ENCODE results near the gene LARGE1.

LARGE1 gene

DNA sequence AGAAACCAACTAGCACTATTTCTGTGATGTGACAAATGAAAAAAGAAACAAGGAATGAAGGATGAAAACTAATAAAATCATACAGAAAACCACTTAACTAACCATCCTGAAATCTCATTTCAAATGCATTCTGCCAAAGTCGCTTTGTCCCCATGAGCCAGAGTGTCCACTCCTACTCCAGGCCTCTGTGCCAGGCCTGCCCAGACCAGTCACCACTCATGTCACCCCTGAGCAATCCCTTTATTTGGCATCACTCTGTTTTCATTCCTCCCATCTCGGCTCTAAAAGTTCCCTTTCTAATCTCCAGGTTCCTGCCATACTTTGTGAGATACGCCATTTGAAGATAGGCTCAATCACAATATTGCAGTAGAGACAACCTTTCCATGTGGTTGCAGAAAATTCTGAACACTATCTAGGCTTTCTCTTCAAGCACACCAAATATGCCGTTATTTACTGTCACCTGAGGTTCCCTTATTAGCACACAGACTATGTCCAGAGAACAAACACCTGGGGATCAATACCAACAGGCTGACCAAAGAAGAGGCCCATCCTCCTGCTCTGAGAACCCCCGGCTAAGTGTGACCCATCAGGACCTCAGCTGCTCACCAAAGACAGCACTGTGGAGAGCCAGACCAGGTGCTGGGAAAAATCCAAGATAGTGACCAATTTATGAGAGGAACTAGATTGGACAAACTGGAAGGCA is 202.4 kb downstream of the LARGE1 start:
- Histone ChIP-seq H3K36me3 (replicated peaks) (no peaks in the 10 kb centered on the region), H3K27ac (no peak overlapping the region), H3K4me3 (ENCODE audit: low read depth, low read length) (no peak overlapping the region), H3K27me3 (replicated peaks) (no peaks in the 10 kb centered on the region)
- DNase-seq = no peak
- TF ChIP-seq, protein P1, sequence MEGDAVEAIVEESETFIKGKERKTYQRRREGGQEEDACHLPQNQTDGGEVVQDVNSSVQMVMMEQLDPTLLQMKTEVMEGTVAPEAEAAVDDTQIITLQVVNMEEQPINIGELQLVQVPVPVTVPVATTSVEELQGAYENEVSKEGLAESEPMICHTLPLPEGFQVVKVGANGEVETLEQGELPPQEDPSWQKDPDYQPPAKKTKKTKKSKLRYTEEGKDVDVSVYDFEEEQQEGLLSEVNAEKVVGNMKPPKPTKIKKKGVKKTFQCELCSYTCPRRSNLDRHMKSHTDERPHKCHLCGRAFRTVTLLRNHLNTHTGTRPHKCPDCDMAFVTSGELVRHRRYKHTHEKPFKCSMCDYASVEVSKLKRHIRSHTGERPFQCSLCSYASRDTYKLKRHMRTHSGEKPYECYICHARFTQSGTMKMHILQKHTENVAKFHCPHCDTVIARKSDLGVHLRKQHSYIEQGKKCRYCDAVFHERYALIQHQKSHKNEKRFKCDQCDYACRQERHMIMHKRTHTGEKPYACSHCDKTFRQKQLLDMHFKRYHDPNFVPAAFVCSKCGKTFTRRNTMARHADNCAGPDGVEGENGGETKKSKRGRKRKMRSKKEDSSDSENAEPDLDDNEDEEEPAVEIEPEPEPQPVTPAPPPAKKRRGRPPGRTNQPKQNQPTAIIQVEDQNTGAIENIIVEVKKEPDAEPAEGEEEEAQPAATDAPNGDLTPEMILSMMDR (IDR thresholded peaks at IDR 0.05; ENCODE audit: low read depth, low read length, missing control alignments) = no peak
- in situ Hi-C loops (cut with HindIII; ENCODE audit: low pct_ligation_motif_present, low sequenced_read_pairs) = no loop called here

DNA sequence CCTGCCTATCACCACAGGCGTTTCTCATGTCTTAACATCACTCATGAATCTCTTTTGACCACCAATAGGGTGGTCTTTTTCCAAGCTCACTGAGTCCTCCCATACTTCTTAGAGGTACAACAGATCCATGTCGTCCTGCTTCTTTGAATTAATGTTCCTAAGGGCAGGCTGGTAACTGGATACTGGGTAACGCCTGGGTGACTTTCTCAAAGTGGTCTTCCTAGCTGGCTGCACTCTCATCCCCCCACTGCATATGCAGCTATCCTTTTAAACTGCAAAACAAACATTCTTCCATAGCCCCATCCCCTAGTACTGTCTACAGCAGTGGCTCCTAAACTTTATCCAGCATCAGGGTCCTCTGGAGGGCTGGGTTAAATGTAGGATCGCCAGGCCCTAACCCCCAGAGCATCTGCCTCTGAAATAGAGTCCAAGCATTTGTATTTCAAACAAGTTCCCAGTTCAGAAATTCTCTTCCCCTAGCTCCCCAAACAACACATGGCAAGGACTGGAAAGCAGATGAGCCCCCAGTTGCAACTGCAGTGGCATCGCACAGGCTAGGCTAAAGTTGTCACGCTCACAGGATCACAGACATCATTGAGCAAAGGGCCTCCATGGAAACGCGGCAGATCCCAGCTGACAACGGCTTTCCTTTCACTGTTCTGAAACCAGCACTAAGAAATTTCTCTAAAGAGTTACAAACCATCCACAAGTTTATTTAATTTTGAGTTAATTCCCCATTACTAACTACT is 204.9 kb downstream of the LARGE1 start:
- Histone ChIP-seq H3K27me3 (replicated peaks) (no peaks in the 10 kb centered on the region), H3K27ac (no peak overlapping the region), H3K36me3 (replicated peaks) (no peaks in the 10 kb centered on the region), H3K4me3 (ENCODE audit: low read depth, low read length) (no peak overlapping the region)
- in situ Hi-C loops (cut with HindIII; ENCODE audit: low pct_ligation_motif_present, low sequenced_read_pairs) = no loop called here
- TF ChIP-seq, protein P1 (IDR thresholded peaks at IDR 0.05; ENCODE audit: low read depth, low read length, missing control alignments) = no peak
- no peak for DNase-seq

DNA sequence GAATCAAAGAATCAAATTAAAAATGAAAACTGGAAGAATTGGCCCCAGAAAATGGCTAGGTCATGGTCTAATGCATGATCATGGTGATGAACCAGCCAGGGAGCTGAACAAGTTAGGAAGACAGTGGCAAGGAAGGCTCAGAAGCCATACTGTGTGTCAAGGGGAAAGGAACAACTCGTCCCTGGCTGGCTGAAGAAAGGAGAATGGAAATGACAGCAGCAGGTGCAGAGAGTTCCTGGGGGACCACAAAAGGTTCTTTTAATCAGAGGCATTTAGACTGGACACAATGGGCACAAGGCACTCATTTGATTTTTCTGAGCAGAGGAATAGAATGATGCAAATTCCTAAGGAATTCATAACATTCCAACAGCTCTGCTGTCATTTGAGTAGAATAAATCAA is 209.9 kb downstream of the LARGE1 start:
- DNase-seq = no peak
- no peaks in the 10 kb centered on the region for H3K27me3 ChIP-seq (replicated peaks)
- in situ Hi-C loops (cut with HindIII; ENCODE audit: low pct_ligation_motif_present, low sequenced_read_pairs) = no loop called here
- H3K36me3 ChIP-seq (replicated peaks) = no peaks in the 10 kb centered on the region
- H3K27ac ChIP-seq = no peak overlapping the region
- no peak overlapping the region for H3K4me3 ChIP-seq (ENCODE audit: low read depth, low read length)
- TF ChIP-seq, protein P1 (IDR thresholded peaks at IDR 0.05; ENCODE audit: low read depth, low read length, missing control alignments) = no peak

DNA sequence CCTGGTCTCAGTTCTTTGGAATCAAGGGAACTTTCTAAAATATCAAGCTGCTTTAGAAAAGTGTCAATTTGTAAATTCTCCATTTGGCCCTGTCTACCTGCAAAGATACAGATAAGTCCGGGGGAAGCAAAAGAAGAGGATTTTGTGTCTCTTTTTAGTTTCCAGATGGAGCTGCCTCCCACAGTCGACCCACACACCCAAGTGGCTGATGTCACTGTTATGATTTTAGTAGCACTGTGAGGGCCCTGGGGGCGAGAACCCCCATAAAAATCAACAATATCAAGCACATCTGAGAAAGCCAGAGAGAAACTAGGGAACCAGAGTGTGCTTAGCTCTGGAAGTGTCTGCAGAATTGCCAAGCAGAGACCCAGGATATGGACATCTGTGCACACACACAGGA is 212.7 kb downstream of the LARGE1 start:
- H3K27ac ChIP-seq = no peak overlapping the region
- H3K36me3 ChIP-seq (replicated peaks) = no peaks in the 10 kb centered on the region
- DNase-seq = no peak
- H3K27me3 ChIP-seq (replicated peaks) = no peaks in the 10 kb centered on the region
- TF ChIP-seq, protein P1 (IDR thresholded peaks at IDR 0.05; ENCODE audit: low read depth, low read length, missing control alignments) = no peak
- H3K4me3 ChIP-seq (ENCODE audit: low read depth, low read length) = no peak overlapping the region
- in situ Hi-C loops (cut with HindIII; ENCODE audit: low pct_ligation_motif_present, low sequenced_read_pairs) = no loop called here

DNA sequence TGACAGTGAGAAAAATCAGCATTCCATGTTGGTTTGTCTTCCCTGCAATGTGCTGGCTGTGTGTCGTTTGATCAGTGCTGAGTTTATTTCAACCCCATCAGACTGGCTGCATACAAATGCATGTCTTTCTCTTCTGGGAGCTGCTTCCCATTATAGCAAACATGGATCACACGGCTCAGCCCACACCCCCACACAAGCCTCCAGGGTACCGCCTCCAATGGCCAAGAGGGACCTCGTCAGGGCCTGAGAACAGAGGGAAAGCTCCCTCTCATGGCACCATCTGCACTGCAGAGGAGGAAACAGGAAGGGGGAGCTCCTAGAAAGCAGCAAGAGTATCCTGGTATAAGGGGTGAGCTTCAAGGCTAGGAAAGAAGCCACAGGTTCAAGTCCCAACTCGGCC is 214.2 kb downstream of the LARGE1 start:
- no peak for DNase-seq
- Histone ChIP-seq H3K27ac (no peak overlapping the region), H3K27me3 (replicated peaks) (no peaks in the 10 kb centered on the region), H3K36me3 (replicated peaks) (no peaks in the 10 kb centered on the region), H3K4me3 (ENCODE audit: low read depth, low read length) (no peak overlapping the region)
- TF ChIP-seq, protein P1 (IDR thresholded peaks at IDR 0.05; ENCODE audit: low read depth, low read length, missing control alignments) = no peak
- in situ Hi-C loops (cut with HindIII; ENCODE audit: low pct_ligation_motif_present, low sequenced_read_pairs) = no loop called here

Data from brain microvascular endothelial cell (primary cell).